ENCODE results near the gene KCNS1. TPM values are rescaled to one million over a fixed set of nuclear protein-coding genes. Genes with fewer than 3 reads are reported as not detected.

KCNS1 gene
- total and polyA plus RNA-seq, 8 donors = 0.05 to 0.99 (median 0.08) TPM; not detected in 1

DNA sequence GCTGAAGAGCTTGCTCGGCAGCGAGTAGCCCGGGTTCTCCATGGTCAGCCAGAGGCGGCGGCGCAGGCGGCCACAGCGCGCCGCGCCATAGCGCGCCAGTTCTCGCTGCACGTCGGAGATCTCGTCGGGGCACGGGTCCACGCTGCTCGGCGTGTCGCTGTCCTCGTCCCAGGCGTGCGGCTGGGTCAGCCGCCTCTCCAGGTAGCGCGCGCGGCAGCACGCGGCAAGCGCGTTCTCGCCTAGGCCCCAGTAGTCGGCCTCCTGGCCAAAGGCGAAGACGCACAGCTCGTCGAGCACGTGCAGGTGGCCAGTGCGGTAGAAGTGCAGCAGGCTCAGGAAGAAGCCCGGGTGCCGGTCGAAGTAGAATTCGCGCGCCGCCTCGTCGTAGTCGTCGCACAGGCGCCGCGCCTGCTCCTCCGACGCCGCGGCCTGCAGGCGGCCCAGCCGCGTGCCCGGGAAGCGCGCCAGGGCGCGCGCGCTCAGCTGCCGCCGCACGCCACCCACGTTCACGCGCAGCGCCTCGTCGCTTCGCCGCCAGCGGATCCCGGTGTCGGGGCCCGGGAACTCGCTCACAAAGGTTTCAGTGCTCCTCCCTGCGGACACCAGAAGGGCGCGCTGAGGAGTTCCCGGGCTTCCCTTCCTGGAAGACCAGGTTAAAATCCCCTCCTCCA is 2.7 kb downstream of the KCNS1 start:
- Histone ChIP-seq H3K36me3 (no peaks in the 10 kb centered on the region), H3K4me3 (peak overlapping the region in 1 of 2 donors; percentile 23), H3K27ac (no peak overlapping the region), H3K27me3 (peaks cover 22 to 64% of the 10 kb centered on the region in 2 donors), H3K9me3 (no peaks in the 10 kb centered on the region), H3K4me1 (peaks cover 8 to 22% of the 10 kb centered on the region in 2 donors)
- ATAC-seq (no peak), DNase-seq (peak in 2 of 4 donors; percentile 33 to 74)
- TF ChIP-seq, protein P1, sequence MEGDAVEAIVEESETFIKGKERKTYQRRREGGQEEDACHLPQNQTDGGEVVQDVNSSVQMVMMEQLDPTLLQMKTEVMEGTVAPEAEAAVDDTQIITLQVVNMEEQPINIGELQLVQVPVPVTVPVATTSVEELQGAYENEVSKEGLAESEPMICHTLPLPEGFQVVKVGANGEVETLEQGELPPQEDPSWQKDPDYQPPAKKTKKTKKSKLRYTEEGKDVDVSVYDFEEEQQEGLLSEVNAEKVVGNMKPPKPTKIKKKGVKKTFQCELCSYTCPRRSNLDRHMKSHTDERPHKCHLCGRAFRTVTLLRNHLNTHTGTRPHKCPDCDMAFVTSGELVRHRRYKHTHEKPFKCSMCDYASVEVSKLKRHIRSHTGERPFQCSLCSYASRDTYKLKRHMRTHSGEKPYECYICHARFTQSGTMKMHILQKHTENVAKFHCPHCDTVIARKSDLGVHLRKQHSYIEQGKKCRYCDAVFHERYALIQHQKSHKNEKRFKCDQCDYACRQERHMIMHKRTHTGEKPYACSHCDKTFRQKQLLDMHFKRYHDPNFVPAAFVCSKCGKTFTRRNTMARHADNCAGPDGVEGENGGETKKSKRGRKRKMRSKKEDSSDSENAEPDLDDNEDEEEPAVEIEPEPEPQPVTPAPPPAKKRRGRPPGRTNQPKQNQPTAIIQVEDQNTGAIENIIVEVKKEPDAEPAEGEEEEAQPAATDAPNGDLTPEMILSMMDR (IDR thresholded peaks at IDR 0.05) = no peak
- intact Hi-C loops (cut with DNase I) = loop anchor here in 1 of 2 donors (10.0 kb wide), 1 partner anchor 53 kb away; no protein-coding TSS in a partner anchor

- H3K4me1 ChIP-seq = peaks cover 8 to 22% of the 10 kb centered on the region in 2 donors
- no peaks in the 10 kb centered on the region for H3K9me3 ChIP-seq
- no peak overlapping the region for H3K27ac ChIP-seq
- peaks cover 22 to 64% of the 10 kb centered on the region in 2 donors for H3K27me3 ChIP-seq
- H3K4me3 ChIP-seq = peak overlapping the region in 1 of 2 donors; percentile 23
- intact Hi-C loops (cut with DNase I) = loop anchor here in 1 of 2 donors (10.0 kb wide), 1 partner anchor 53 kb away; no protein-coding TSS in a partner anchor
- DNase-seq (peak in 3 of 4 donors; percentile 43 to 85 (median 55)), ATAC-seq (peak; percentile 72)
- TF ChIP-seq, protein P1 (IDR thresholded peaks at IDR 0.05) = peak; percentile 23 to 35
- H3K36me3 ChIP-seq = no peaks in the 10 kb centered on the region
Measured at GRCh38 chr20:45097485-45098102, 3.3 kb downstream of the KCNS1 start.

GRCh38 chr20:45096781-45097180 is 4.1 kb downstream of the KCNS1 start:
- intact Hi-C loops (cut with DNase I) = loop anchor here in 1 of 2 donors (10.0 kb wide), 1 partner anchor 52 kb away; no protein-coding TSS in a partner anchor
- Histone ChIP-seq H3K4me3 (no peak overlapping the region), H3K27ac (no peak overlapping the region), H3K36me3 (no peaks in the 10 kb centered on the region), H3K9me3 (no peaks in the 10 kb centered on the region), H3K4me1 (peaks cover 8 to 22% of the 10 kb centered on the region in 2 donors), H3K27me3 (peaks cover 22 to 59% of the 10 kb centered on the region in 2 donors)
- DNase-seq (no peak), ATAC-seq (no peak)
- TF ChIP-seq, protein P1 (IDR thresholded peaks at IDR 0.05) = no peak

DNA sequence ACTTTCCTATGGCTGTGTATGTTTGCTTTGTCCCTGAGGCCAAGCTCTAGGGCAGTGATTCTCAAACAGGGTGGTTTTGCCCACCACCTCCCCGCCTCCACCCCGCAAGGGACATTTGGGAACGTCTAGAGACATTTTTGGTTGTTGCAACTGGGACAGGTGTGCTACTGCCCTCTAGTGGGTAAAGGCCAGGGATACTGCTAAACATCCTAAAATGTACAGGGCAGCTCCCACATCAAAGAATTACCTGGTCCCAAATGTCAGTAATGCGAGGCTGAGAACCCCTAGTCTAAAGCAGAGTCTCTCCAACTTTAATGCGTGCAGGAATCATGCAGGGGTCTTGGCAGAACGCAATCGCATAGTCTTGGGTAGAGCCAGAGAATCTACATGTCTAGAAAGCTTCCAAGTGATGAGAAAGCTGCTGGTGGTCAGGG is 5.1 kb downstream of the KCNS1 start:
- Histone ChIP-seq H3K4me3 (no peak overlapping the region), H3K27me3 (peaks cover 22 to 50% of the 10 kb centered on the region in 2 donors), H3K9me3 (no peaks in the 10 kb centered on the region), H3K4me1 (peaks cover 8 to 21% of the 10 kb centered on the region in 2 donors), H3K36me3 (peaks cover 0 to 5% of the 10 kb centered on the region in 2 donors), H3K27ac (no peak overlapping the region)
- ATAC-seq = peak; percentile 82
- TF ChIP-seq, protein P1 (IDR thresholded peaks at IDR 0.05) = peak; percentile 51 to 64
- DNase-seq = peak in 1 of 4 donors; percentile 42
- intact Hi-C loops (cut with DNase I) = loop anchor here in 1 of 2 donors (10.0 kb wide), 1 partner anchor 51 kb away; no protein-coding TSS in a partner anchor

Data from left lung (tissue), 10 donors.